Cardiac muscle cell (in vitro differentiated cells and primary cell): ENCODE results near the gene CYP26B1. TPM values are rescaled to one million over a fixed set of nuclear protein-coding genes. Genes with fewer than 3 reads are reported as not detected.

ENCODE experiments used
- DNase-seq, 2 donors: peaks; one replicate each; pipeline versions ENCODE4 v3.0.0 to v3.0.0-alpha.2; 2010 to 2017; ENCODE audit warnings: low read depth in 1 of 2, low spot score in 1 of 2
- H3K27ac ChIP-seq: fragments of 200-600 bp; sonication (generic); 2 replicates; pipeline ENCODE4 v1.5.1; 2016
- H3K27me3 ChIP-seq: fragments of 200-600 bp; sonication (generic); 2 replicates; pipeline ENCODE4 v1.6.0; 2016; ENCODE audit warnings: control low read depth
- H3K36me3 ChIP-seq: fragments of 200-600 bp; sonication (generic); 2 replicates; pipeline ENCODE4 v1.5.1; 2016; ENCODE audit warnings: control low read depth
- H3K4me1 ChIP-seq: fragments of 200-600 bp; sonication (generic); 2 replicates; pipeline ENCODE4 v1.8.1; 2017; ENCODE audit warnings: low read depth, mild to moderate bottlenecking, mixed run types
- H3K4me3 ChIP-seq: fragments of 200-600 bp; sonication (generic); 2 replicates; pipeline ENCODE4 v1.5.1; 2016; ENCODE audit warnings: mild to moderate bottlenecking
- H3K9me3 ChIP-seq: fragments of 200-600 bp; sonication (generic); 2 replicates; pipeline ENCODE4 v1.5.1; 2017; ENCODE audit warnings: low read depth, mild to moderate bottlenecking, control low read depth
- CTCF ChIP-seq: IDR thresholded peaks from 2 replicates; pipeline ENCODE4 v1.5.1; 2012; ENCODE audit warnings: low read depth, mild to moderate bottlenecking, low read length
- polyA plus RNA-seq: library from polyadenylated mRNA; unstranded; fragments of >200 nt; fragmentation: Nextera tagmentation; extraction: Ambion mirVana; gene quantifications from 2 replicates; pipeline ENCODE4 v1.2.1, GENCODE V29; 2016
- total RNA-seq: library from RNA; depleted of rRNA; stranded (reverse); fragments of >200 nt; gene quantifications from 2 replicates; pipeline ENCODE4 v1.2.3, GENCODE V29; 2016

Gene CYP26B1
- total RNA-seq (3.1 and 3.6 TPM in 2 replicates), polyA plus RNA-seq (0.65 and 1.2 TPM in 2 replicates)

GRCh38 chr2:72147303-72147971 is at the start of gene CYP26B1:
CYP26B1 (minus strand) TSS chr2:72147862; CDS start chr2:72147834, 28 bp downstream.
- TF ChIP-seq CTCF: peak; percentile 3

GRCh38 chr2:72193723-72194122 is 46.1 kb upstream of the CYP26B1 start:
- no peak for TF ChIP-seq CTCF
- no peak overlapping the region for H3K27ac ChIP-seq
- no peaks in the 10 kb centered on the region for H3K4me1 ChIP-seq
- no peak for DNase-seq
- H3K36me3 ChIP-seq: no peaks in the 10 kb centered on the region
- H3K4me3 ChIP-seq: no peak overlapping the region
- H3K27me3 ChIP-seq: no peaks in the 10 kb centered on the region
- H3K9me3 ChIP-seq: no peaks in the 10 kb centered on the region

More at GRCh38 chr2:72147303-72147971, at the start of gene CYP26B1:
- peaks cover 6% of the 10 kb centered on the region for H3K4me1 ChIP-seq
- H3K36me3 ChIP-seq: no peaks in the 10 kb centered on the region
- no peak within 1 kb of the TSS for H3K27ac ChIP-seq
- no peaks in the 10 kb centered on the region for H3K9me3 ChIP-seq
- DNase-seq: peak; percentile 30 to 70
- peak within 1 kb of the TSS; percentile 40 for H3K4me3 ChIP-seq
- H3K27me3 ChIP-seq: peaks cover 88% of the 10 kb centered on the region

GRCh38 chr2:72191441-72191840 is 43.8 kb upstream of the CYP26B1 start:
- no peaks in the 10 kb centered on the region for H3K4me1 ChIP-seq
- H3K27me3 ChIP-seq: no peaks in the 10 kb centered on the region
- no peak for TF ChIP-seq CTCF
- no peak for DNase-seq
- H3K4me3 ChIP-seq: no peak overlapping the region
- H3K9me3 ChIP-seq: no peaks in the 10 kb centered on the region
- no peaks in the 10 kb centered on the region for H3K36me3 ChIP-seq
- no peak overlapping the region for H3K27ac ChIP-seq

GRCh38 chr2:72185206-72185605 is 37.5 kb upstream of the CYP26B1 start:
- Histone ChIP-seq H3K4me1 (no peaks in the 10 kb centered on the region), H3K36me3 (no peaks in the 10 kb centered on the region), H3K9me3 (no peaks in the 10 kb centered on the region), H3K27ac (no peak overlapping the region), H3K4me3 (no peak overlapping the region), H3K27me3 (no peaks in the 10 kb centered on the region)
- no peak for TF ChIP-seq CTCF
- no peak for DNase-seq

- no peak for DNase-seq
- TF ChIP-seq CTCF: no peak
These were observed 35.8 kb upstream of the CYP26B1 start for GRCh38 chr2:72183466-72183865.

More at GRCh38 chr2:72183466-72183865, 35.8 kb upstream of the CYP26B1 start:
- Histone ChIP-seq H3K9me3 (no peaks in the 10 kb centered on the region), H3K27me3 (no peaks in the 10 kb centered on the region), H3K4me1 (no peaks in the 10 kb centered on the region), H3K4me3 (no peak overlapping the region), H3K36me3 (no peaks in the 10 kb centered on the region), H3K27ac (no peak overlapping the region)
